GM19025 (cell line): ENCODE measurements around the gene IL17B.

Experiments used
- ATAC-seq: cut with Tn5 transposase; IDR thresholded peaks from one replicate; pipeline ENCODE4 v1.9.1; 2021; ENCODE audit warnings: mild to moderate bottlenecking, low read depth, moderate library complexity; ENCODE audit not compliant: unreplicated experiment

IL17B gene

DNA sequence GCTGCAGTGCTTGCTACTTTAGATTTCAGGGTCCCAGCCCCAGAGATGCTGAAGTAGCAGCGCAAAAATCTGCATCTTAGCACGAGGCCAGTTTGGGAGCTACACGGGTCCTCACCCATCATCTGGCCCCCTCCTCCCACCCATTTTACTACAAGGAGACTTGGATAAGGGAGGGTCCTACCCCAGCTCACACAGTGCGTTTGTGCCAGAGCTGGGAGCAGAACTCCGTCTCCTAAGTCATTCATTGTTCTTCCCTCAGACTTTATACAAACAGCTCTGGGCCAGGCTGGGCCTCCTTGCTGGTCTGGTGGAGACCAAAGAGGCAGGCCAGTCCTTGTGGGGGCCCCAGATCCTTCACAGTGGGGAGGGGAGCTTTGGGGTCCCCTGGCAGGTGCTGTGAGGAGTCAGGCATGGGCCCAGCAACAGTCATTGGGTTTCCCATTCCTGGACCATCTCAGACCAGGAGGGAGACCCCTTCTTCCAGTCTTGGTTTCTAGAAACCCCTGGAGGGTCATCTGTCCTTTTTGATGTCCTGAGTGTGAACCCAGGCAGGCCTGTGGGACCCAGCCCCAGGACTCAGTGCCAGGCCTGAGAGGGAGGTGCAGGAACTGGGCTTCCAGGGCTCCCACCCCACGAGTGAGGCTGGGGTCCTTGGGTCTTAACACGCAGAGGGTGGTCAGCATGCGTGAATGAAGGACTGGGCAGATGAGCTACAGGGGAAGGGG lies 2.3 kb upstream of the IL17B start:
- ATAC-seq, result no peak

DNA sequence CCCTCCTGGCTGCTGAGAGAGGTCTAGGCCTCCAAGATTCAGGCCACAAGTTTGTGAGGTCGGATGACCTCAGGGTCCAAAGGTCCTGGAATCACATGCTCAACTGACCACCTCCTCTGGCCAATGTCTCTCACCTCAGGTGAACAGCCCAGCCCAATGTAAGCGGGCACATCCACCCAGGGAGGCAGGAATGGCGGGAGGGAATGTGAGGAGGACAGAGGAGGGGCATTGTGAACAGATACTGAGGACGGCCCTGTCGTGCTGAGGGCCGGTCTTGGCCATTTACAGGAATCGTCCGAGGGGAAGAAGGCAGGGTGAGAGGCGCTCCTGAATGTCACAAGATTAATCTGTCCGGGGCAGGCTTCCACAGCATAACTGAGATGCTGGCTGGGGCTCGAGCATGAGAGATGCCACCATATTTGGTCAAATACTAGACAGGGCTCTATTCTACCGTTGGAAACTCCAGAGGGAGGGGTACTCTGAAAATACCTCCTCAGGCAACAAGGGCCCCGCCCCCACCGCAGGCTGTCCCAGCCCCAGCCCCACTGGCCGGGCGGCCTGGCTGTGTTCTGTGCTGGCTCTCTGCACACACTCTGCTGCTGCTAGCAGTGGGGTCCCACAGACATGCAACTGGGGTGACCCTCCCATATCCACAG lies 1.5 kb upstream of the IL17B start:
- ATAC-seq, result no peak

DNA sequence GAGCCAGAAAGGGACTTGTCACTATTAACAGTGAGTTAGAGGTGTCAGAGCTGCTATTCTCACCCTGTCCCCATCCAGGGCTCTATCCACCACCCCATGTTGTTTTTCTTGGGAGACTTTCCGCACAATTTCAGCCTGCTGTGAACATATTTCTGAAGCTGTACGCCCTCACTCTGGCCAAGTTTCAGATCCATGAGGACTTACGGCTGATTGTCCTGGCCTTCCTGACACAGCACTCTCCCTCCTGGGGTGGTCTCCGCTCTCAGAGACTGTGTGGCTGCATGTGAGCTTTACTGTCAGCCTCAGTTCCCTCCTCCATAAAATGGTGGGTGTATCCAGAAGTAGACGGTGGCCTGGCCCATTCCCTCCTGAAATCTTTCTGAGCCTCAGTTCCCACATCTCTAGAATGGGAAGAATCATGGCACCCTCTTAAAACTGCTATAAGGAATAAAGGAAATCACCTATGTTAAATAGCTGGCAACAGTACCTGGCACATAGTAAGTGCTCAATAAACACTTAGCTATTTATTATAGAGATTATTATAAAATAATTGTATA lies 804 bp upstream of the IL17B start:
- ATAC-seq, result no peak

DNA sequence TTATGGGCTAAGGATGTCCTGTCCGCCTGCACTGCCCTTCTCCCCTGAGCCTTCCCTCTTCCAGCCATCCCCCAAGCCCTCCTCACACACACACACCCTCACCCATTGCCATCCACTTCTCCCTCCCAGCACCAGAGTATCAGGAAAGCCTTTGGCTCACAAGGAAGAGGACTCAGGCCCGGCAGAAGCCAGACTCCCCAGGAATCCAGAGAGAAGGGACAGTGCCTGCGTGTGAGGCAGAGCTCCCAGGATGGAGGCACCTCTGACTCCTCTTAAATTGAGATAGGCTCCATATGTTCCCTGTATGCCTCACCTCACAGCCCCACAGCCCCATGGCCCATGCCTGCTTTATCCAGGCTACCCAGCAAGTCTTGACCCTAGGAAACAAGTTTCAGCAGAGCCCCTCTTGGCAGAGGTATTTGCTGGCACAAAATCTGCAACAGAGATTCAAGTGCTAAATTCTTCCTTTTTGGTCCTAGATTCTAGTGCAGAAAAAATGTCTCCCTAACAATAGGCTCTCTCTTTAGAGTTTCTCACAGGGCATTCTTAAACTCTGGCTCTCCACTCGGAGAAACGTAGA lies 761 bp downstream of the IL17B start:
- ATAC-seq, result no peak

DNA sequence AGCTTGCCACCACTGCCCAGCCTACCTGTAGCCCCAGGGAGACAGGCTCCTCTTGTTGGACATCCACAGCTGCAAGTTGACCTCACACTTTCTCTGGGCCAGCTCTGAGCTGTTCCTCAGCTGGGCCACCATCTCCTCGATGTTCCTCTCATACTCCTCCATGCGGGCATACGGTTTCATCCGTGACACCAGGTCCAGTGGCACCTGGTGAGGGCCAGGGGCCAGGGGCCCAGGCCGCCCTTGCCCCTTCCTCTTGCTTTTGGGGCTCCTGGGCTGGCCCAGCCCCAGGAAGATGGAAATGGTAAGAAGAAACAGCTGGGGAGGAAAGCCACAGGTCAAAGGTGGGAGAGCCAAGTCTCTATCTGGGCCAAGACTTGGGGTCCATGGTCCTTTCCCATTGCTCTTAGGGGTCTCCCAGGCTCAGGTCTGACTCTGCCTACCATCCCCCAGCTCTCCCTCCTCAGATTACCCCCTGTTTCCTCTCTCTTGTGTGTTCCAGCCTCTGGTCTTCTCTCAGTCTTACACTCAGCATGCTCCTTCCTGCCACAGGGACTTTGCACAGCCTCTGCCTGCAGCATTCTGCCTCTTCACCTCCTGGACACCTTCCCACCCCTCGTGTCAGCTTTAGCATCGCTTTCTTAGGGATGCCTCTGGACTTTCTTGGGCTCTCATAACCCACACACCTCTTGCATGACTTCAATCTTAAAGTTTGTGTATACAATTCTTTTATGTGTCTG lies 2.2 kb downstream of the IL17B start:
- no peak for ATAC-seq

DNA sequence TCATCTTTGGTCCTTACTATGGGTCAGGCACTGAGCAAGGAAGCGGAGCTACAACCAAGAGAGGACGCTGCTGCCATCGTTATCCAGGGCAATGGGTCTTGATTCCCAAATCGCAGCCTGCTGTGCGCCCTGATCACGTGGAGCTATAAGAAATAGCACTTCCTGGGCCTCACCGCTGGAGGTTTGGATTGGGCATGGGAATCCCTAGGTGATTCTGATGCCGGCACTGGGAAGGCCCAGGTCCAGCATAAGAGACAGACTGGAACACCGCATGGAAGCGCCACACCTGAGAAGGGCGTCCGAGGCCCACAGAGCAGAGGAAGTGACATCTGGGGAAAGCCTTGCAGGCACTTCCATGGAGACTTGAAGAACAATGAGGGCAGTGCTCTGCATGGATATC lies 3.0 kb downstream of the IL17B start:
- ATAC-seq, result no peak

DNA sequence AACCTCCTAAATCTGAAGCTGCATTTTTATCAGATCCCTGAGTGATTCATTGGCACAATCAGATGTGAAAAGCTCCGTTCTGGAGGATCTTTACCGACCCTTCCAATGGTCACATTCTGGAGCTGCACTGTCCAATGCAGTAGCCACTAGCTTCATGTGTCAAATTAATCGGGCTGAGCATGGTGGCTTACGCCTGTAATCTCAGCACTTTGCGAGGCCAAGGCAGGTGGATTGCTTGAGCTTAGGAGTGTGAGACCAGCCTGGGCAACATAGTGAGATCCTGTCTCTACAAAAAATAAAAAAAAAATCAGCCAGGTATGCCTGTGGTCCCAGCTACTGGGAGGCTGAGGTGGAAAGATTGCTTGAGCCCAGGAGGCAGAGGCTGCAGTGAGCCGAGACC lies 3.7 kb downstream of the IL17B start:
- no peak for ATAC-seq

DNA sequence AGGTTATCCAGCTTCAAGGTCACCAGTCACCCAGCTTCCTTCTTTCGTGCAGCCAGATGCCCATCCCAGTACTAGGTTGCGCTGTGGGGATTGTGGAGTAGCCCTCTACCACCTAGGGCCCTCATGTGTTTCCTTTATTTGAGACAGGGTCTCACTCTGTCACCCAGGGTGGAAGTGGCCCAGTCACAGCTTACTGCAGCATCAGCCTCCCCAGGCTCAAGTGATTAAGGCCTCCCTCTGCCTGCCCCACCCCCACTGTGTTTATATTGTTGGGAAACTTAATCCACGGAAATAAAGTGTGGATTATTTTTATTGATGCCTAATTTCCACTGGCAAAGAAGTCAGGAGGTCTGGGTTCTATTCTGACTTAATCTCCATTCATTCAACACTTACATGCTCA lies 4.3 kb downstream of the IL17B start:
- no peak for ATAC-seq

DNA sequence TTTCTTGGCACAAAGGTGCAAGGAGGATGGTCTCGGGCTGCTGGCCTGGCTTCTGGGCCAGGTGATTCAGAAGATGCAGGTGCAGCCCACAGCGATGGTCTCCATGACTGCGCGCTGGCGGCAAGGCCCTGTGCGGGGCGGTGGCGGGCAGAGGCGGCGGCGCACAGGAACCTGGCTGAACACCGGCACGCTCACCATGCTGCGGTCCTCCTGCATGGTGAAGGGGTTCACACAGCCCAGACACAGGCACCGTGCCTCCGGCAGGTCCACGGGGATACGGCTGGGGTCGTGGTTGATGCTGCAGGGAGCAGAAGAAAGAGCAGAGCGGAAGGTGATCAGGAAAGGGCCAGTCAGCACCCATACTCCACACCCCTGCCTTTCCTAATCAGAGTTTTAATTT lies 4.8 kb downstream of the IL17B start:
- ATAC-seq, result no peak

DNA sequence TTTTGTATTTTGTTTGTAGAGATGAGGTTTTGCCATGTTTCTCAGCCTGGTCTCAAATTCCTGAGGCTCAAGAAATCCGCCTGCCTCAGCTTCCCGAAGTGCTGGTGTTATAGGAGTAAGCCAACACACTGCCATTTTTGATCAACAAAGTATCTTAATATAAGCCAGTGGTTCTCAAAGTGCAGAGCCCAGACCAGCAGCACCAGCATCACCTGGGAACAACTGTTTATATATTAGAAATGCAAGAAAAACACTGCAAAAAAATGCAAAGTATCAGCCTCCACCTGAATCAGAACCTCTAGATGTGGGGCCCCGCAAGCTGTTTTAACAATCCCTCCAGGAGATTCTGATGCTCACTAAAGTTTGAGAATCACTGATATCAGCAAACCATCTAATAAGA lies 6.2 kb downstream of the IL17B start:
- no peak for ATAC-seq

DNA sequence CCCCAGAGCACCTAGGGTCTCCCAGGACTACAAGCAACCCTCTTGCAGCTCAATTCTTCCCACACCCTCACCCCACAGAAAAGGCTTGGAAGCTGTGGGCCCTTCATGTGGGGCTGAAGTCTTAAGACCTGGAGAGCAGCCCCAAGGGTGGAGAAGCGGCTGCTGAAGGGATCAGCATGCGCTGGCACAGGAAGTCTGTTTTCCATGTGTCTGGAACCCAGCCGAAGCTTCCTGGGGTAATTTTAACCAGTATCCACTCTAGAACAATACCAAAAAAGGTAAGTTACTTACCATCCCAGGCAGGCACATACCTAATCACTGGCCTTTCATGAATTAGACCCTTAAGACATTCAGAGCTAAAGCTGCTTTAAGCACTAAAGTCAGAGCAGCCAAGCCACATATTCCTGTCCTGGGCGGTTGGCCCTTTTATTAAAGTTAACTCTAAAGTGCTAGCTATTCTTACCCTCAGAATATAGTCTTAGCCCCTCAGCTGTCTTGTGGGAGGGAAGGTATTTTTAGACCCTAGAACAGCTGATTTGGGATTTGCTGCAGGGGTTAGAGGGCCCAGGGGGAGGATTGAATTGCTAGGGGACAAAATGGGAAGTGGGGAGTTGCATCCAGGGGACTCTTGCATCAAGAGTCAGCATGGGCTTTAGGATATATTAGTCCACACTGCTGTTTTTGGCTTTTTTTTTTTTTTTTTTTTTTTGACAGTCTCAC lies 6.9 kb downstream of the IL17B start:
- no peak for ATAC-seq

DNA sequence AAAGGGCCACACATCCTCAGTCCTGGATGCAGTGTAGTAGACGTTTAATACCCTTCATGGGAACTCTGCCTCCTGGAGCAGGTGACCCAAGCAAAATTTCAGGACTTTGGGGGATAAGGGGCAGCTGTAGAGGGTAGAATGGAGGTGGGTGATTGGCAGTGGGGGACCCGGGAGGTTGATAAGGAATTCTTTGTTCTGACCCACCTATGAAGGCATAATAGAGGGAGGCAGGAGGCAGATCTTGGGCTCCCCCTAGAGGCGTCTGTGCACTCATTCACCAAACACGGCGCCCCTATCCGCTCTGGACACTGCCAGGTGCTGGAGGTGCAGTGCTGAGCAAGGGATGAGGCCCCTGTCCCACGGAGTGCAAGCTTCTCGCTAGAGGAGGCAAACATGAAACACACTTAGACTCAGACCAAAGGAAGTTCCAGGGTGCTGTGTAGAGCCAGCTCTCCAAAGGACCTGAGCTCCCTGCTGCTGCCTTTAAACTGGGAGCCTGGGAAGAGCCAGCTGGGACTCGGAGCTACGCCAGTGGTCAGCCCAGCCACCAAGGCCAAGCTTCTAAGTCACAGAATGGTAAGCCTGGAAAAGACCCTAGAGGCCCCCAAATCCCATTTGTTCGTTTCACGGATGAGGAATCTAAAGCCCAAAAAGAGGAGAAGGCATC lies 7.7 kb downstream of the IL17B start:
- peak; percentile 65 for ATAC-seq

DNA sequence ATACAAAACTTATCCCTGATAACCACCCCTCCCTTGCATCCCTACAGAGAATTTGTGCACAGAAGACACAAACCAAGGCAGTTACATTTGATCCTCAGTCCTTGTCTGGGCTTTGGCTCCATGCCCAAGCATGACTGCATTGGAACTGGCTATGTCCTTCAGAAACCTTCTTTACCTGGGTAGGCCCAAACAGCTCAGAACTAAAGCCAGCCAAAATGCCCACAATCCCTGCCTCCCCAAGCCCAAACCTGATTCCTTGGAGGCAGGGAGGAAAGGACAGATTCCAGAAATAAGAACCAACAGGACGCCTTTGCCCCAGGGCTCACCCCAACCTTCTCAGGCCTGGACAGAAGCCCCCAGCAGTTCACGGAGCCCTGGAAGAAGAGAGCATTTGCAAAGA lies 8.2 kb downstream of the IL17B start:
- ATAC-seq, result no peak

DNA sequence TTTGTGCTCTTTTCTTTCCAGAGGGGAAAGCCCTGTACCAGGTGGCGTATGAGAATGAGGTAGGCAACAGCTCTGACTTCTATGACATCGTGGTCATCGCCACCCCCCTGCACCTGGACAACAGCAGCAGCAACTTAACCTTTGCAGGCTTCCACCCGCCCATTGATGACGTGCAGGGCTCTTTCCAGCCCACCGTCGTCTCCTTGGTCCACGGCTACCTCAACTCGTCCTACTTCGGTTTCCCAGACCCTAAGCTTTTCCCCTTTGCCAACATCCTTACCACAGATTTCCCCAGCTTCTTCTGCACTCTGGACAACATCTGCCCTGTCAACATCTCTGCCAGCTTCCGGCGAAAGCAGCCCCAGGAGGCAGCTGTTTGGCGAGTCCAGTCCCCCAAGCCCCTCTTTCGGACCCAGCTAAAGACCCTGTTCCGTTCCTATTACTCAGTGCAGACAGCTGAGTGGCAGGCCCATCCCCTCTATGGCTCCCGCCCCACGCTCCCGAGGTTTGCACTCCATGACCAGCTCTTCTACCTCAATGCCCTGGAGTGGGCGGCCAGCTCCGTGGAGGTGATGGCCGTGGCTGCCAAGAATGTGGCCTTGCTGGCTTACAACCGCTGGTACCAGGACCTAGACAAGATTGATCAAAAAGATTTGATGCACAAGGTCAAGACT lies 11.0 kb downstream of the IL17B start:
- ATAC-seq, result no peak

DNA sequence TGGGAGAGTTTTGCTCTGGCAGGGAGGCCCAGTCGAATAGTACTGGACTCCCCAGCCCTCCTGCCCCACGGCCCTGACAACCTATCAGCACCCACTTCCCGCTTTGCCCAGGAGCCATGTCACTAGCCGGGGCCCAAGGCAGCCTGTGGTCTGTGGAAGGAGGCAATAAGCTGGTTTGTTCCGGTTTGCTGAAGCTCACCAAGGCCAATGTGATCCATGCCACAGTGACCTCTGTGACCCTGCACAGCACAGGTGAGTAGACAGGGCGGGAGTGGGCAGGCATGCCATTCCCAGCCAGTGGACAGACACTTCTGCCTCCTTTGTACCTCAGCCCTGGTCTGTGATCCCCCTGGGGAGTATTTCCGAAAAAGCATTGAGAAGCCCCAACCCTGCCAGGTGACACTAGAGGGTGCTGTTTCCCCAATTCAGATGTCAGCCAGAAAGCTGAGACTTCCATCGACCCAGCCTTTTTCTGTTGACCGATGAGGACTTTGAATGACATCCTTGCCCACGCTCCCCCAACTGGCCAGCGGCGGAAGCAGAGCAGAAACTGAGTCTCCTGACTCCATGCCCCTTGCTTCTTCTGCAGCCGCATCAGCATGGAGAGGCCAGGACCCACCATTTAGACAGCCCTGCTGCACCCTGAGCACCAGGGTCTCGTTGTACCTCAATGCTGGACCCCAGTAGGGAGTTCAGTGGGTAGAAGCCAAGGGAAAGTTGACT lies 11.7 kb downstream of the IL17B start:
- peak; percentile 79 for ATAC-seq

DNA sequence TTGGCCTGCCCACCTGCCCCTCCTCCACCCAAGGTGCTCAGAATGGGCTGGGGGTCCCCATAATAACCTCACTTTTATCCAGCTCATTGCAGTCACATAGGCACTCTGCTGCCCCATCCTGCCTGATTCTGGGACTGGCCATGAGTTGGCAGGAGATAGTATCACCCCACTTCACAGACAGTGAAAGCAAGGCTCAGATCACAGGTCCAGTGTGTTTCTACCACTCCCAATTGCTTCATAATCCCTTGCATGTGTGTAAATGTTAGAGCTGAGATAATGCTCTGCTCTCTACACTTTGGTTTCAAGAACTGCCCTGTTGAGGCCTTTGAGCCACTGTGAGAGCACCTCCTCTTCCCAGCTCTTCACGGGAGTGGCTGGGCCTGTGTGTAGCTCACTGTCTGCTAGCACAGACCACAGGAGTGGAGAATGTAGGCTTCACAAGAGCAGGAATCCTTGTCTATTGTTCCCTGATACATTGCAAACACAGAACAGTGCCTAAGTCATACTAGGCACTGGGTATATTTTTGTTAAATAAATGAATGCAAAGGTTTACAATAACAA lies 12.8 kb downstream of the IL17B start:
- ATAC-seq, result no peak

DNA sequence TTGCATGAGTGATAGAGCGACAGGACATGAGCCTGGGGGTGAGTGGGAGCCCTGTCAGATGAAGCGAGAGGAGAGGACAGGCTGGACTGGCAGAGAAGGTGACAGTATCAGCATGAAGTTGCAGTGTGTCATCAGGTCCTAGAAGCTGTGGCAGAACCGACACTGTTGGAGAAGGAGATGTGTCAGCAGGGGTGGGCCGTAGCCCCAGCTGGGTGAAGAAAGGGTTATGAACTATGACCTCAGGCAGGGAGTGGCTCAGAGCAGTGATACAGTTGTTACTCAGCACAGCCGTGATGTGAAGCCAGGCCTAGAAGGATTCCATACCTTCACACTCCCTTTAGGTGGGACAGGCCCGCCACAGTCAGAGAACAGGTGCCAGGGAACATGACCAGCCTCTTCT lies 13.7 kb downstream of the IL17B start:
- no peak for ATAC-seq

DNA sequence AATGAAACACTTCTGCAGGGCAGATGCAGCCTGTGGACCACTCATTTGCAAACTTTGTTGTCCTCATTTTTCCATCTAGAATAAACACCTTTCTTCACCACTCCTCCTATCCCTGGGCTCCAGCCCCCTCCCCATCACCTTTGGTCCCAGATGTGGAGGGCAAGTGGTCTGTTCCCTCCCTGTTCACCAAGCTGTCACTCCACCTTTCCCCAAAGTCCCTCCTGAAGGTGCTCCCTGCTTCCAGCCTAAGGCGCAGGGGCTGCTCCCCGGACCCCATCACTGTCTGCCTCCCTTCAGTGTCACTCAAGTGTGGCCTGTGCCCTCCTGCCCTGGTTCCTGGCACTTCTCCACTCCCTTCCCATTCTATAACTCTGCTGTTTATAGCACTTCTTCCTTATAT lies 14.4 kb downstream of the IL17B start:
- no peak for ATAC-seq
